GM08714 (cell line): ENCODE measurements around the gene UXS1.
"Not testable (repeated sequence)": the region's sequence is repeated elsewhere in the genome, so short reads cannot be mapped to it uniquely, and the experiment has no call there.

Experiments
- H3K4me3 ChIP-seq: fragments of 200-500 bp; sonication (Bioruptor generic); 2 replicates; pipeline ENCODE4 v1.5.1; 2014; ENCODE audit warnings: mild to moderate bottlenecking, low read length, inconsistent platforms
- ZNF274 ChIP-seq: IDR thresholded peaks from 2 replicates; pipeline ENCODE4 v1.6.1; 2012; ENCODE audit warnings: mild to moderate bottlenecking, low read depth, low read length

Gene UXS1

DNA sequence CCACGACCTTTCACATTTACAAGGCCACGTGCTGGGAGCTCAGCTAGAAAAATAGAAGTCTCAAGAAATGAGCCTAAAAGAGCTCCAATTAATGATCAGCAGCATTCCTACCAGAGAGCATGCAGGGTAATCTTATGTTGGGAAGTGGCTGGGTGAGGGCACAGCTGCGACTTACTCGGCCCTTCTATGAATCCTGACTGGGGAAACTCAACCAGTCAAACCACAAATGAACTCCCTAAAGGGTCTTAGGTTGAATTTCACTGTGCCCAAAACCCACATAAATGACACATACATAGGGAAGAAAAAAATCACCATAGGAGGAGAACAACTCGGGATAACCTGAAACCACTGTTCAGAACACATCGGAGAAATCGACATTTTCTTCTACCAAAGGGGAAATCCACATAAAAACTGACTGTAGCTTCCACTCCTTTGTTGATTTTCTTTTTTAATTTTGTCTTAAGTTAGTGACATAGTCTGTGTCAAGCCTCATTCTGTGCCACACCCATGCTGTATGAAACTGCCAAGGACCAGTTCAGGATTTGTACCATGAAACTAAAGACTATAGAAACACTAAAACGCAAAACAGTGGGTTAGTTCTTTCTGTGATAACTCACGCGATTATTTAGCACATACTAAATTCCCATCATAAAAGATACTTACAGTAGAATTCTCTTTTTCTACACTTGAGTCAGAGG, 54.7 kb downstream of the UXS1 start:
- TF ChIP-seq ZNF274, result no peak
- peak overlapping the region; percentile 24; the same call in 1 of the 2 replicates for H3K4me3 ChIP-seq

DNA sequence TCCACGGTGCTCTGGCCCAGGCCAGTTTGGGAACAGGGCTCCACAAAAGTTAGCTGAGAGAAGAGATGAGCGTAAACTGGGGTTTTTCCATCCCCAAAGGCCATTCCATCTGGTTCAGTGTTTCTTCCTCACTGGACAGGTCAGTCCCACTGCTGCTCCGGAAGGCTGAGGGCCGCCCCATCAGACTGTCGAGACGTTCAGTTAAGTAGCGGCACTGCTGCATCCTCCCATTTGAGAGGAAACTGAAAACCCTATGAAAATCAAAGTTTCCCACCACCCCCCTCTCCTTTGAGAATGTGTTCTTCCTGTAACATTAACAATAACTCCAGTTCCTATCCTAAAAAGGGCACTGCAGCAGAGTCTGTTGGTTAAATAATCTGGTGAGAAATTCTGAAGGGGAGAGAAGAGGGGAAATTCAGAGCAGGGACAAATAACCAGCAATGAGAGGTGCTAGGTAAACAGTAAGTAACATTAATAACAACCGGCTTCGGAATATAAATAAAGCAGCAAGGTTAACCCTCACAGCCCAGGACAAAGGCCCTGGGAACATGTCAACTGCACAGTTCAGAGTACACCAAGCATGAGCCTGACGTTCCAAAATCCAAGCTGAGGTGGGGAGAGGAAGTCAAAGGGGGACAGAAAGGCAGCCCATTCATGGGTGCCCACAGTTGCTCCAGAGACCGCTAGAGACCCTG, 55.4 kb downstream of the UXS1 start:
- TF ChIP-seq ZNF274, result no peak
- peak overlapping the region; percentile 41; the same call in 1 of the 2 replicates for H3K4me3 ChIP-seq

DNA sequence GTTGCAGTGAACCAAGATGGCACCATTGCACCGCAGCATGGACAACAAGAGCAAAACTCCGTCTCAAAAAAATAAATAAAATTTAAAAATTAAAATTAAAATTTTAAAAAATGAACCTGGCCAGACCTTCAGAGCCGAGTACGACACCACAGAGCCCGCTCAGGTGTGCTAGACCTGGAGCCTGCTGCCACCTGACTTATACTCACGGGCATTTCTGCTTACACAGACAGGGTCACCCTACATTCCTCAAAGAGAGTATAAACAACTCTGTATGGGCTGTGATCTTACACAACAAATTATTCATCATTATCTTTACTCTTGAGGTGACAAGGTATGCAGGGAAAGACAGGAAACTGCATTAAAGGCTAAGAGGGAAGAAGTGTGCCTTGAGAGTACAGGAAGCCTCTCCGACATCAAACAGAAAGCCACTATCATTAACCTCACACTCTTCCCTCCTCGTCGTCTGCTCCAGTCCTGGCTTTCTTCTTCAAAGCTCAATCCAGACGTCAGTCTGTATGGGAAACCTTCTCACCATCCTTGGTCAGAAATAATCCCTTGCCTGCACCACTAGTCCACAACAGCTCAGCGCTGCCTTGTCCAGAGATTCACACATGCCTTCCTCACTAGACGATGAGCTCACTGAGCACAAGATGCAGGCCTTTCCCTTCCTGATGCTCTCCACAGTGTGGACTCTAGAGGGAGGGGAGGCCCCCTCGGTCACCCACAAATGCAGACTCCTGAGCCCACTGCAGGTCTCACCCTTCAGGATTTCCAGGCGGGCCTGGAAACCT, 56.2 kb downstream of the UXS1 start:
- TF ChIP-seq ZNF274, result no peak
- H3K4me3 ChIP-seq, result peak overlapping the region; percentile 41; the same call in 1 of the 2 replicates

DNA sequence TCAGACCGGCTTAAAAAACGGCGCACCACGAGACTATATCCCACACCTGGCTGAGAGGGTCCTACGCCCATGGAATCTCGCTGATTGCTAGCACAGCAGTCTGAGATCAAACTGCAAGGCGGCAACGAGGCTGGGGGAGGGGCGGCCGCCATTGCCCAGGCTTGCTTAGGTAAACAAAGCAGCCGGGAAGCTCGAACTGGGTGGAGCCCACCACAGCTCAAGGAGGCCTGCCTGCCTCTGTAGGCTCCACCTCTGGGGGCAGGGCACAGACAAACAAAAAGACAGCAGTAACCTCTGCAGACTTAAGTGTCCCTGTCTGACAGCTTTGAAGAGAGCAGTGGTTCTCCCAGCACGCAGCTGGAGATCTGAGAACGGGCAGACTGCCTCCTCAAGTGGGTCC, 62.9 kb downstream of the UXS1 start:
- not testable (repeated sequence) for H3K4me3 ChIP-seq

DNA sequence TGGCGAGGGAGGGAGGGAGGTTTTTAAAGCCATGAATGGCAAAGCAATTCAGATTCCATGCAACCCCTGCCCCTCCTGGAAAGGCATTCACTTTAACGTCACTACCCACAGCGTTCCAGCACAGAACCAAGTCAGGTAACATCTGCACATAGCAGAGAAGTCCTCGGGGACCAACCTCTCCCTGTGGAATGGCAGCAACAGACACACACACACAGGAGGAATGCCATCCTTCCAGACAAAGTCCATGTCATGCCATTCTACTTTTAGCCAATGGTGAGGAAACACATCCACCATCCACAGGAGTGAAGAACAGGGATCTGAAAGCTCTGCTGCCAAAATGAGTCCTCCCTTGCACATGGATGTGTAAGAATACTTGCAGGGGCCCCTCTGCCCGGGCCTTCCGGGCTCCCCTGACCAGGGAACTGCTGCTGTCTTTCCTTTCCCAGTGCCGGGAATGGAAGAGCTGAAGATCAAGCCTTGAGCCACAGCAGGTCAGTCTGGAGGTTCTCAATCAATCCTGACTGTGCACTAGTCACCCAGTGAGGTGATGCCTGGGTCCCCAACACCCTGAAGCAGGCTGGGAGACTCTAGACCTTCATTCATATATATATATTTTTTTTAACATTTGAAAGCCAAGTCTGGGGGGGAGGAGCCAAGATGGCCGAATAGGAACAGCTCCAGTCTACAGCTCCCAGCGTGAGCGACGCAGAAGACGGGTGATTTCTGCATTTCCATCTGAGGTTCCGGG, 63.7 kb downstream of the UXS1 start:
- H3K4me3 ChIP-seq, result peak overlapping the region; percentile 6; the same call in 1 of the 2 replicates
- TF ChIP-seq ZNF274, result no peak

DNA sequence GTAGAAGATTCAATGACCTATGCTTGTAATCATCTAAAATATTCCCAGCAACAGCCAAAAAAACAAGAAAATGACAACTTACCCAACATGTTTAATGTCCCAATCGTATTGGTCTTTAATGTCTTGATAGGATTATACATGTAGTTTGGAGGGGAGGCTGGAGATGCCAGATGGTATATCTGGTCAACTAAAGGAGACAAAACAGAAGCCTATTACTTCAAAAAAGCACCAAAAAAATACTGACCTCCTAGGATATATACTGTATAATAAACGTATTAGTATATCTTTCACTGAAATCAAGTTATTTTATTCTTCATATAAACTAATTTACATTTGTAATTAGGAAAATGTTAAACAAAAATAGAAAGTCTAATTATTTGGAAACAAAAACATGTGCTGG, 64.5 kb downstream of the UXS1 start:
- TF ChIP-seq ZNF274, result no peak
- H3K4me3 ChIP-seq, result no peak overlapping the region

DNA sequence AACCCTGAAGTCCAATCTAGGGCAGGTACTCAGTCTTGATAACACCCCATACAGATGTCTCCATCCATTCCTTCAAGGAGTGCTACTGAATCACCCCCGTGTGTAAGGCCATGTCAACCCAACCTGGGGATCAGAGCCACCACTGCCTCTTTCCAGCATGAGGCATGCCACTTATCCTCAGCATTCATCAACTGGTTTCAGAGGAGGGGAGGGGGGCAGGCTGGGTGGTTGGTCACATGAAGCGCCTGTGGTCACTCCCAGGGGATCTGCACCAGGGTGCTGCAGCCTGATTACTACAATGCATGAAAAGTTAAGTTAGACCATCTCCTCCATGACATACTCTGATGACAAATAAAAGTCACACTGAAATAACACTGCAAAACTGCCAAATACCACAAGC, 65.0 kb downstream of the UXS1 start:
- TF ChIP-seq ZNF274, result no peak
- H3K4me3 ChIP-seq, result no peak overlapping the region

DNA sequence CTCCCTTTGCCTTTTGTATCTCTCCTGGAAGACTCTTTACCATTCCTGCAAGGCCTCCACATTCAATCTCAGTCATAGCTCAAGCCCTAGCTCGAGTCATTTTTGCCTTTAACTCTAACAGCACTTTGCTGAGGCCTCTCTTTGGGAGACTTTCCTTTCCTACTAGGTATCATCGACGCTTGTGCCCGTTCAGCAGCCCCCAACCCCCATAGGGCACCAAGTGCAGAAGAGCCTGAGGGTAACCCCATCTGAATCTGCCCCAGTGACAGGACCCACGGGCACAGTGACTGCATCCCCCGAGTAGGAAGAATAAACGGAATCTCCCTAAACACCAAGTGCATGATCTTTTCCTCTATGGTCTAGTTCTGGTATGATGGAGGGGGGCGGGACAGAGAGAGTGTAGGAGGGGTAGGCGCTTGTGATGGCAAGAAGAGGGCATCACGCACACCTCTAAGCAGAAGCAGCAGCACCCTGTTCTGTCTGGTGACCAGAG, 66.3 kb downstream of the UXS1 start:
- TF ChIP-seq ZNF274, result no peak
- H3K4me3 ChIP-seq, result no peak overlapping the region

DNA sequence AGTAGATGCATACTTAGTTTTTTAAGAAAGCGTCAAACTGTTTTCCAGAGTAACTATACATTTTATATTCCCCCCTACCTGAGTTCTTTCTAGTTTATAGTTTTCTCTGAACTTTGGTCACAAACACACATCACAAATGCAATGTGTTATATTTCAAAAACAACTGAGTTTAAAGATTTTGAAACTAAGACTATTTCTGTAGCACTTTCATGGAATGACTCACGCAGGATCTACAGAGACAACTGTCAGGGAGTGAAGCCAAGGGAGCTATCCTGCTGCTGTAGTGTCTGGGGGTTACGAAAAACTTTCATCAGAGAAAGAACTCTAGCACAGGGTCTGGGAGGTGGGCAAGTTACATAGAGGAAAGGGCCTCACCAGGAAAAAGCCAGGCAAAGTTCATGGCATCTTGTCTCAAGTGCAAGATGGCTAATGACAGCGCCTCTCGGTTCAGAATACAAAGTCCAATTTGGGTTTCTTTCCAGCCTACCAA, 66.8 kb downstream of the UXS1 start:
- no peak overlapping the region for H3K4me3 ChIP-seq
- no peak for TF ChIP-seq ZNF274

DNA sequence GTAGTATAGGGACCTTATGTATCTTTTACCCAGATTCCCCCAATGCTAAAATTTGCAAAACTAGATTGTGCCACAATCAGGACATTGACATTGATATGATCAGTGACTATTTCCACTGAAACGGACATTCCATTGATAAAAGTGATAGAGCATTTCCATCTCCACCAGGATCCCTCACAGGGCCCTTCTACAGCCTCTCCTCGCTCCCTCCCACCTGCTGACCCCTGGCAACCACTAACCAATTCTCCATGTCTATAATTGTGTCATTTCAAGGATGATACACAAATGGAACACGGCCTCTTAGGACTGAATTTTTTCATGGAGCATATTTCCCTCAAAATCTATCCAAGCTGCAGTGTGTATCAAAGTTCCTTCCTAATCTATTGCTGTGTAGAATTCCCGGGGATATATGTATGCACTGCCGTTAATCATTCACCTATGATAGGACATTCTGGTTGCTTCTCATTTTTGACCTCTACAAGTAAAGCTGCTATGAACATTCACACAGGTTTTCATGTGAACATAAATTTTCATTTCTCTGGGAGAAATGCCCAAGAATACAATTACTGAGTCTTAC, 67.3 kb downstream of the UXS1 start:
- no peak overlapping the region for H3K4me3 ChIP-seq
- no peak for TF ChIP-seq ZNF274

DNA sequence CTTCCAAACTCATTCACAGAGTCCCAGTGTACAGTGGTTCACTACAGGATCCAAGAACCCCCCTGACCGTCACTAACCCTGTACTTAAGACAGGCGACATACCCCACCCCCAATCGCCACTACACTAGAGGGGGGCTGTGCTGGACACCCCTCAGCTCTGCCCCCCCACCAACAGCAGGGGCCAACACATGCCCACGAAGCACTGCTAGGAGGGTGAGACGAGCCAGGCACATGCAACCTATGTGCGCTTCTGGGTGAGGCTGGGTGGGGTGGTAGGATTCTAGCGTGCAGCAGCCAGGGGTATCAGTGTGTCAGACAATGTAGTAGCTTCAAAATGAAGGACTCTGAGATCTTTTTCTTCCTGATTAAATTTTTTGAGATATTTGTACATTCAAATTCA, 67.8 kb downstream of the UXS1 start:
- no peak overlapping the region for H3K4me3 ChIP-seq
- no peak for TF ChIP-seq ZNF274

DNA sequence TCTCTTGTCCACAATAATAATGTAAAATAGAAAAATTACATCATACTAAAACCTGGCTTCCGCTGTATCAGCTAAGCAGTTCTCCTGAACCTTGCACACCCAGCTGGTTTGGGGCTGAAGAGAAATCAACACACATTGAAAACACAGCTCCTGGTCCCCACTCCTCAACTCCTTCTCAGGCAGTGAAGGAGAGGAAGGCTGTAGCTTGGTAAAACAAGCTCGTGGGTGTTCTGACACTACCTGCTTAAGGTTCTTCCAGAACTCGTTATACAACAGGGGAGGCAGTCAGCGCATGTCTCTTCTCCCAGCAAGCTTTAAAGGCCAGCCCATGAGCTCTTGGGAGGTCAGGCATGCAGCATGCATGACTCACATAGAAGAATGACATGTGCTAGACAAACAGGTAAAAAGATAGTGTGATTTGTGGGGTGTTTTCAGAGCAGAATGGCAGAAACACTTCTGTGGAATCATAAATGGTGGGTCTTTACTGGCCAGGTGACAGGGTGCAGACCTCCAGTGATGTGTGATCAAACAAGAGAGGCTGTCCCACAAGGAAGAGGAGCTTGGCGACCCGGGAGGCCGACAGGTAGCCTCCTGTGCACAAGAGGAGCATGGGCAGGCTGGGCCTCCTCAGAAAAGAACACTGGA, 69.1 kb downstream of the UXS1 start:
- H3K4me3 ChIP-seq, result no peak overlapping the region
- no peak for TF ChIP-seq ZNF274

DNA sequence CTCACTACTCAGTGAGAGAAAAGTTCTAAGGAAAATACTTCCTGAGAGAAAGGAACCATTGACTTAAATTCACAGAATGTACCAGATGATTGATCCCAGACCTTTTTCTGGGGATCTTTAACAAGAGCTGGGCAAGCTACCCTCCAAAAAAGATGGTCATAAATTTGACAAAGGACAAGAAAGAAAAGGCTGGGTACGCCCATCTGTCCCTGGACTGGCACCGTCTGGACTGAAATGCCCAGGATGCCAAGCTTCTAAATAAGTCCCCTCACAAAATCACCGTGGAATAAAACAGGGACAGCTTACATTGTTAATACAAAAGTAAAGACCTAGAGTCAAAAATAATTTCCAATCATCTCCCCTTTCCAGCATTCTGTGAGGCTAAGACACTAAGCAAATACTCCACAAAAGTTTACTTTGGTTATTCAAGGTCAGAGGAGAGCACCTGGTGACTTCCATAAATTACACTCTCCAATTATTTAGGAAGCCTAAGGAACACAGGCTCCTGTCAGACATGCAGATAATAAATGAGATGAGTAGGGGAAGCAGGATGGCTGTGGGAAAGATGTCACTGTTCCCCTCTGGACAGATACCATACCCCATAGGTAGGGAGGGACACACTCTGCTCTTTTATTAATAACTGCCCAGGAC, 69.9 kb downstream of the UXS1 start:
- no peak overlapping the region for H3K4me3 ChIP-seq
- TF ChIP-seq ZNF274, result no peak

DNA sequence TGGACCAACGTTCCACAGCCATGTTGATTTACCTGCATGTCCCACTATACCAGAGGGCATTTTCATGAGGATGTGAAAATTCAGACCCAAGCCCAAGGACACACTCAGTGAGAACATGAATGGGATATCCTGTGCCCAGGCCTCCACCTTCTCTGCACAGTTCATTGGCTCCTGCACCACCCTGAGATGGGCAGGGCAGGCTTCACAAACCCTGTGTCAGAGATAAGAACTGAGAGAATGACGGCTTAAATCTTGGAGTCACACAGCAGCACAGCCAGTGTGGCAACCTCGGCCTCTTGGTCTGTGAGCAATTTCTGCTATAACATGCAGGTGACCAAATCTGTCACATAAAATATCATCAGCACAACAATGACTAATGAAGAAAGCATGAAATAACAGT, 71.9 kb downstream of the UXS1 start:
- no peak overlapping the region for H3K4me3 ChIP-seq
- no peak for TF ChIP-seq ZNF274
